Measurements from ENCODE around the gene NFU1. TPM values are rescaled to one million over a fixed set of nuclear protein-coding genes. Genes with fewer than 3 reads are reported as not detected.

Gene NFU1
- total and polyA plus RNA-seq, 12 donors, result 47.3 to 117 (median 55.6) TPM

GRCh38 chr2:69390001-69390400, 47.2 kb downstream of the NFU1 start:
- intact Hi-C loops (cut with DNase I), result no loop called here
- Histone ChIP-seq H3K4me3 (no peak overlapping the region), H3K27ac (no peak overlapping the region), H3K4me1 (replicated peaks in 1 of 2) (peaks cover 7 to 19% of the 10 kb centered on the region in 2 donors), H3K9me3 (replicated peaks in 1 of 3) (no peaks in the 10 kb centered on the region), H3K27me3 (no peaks in the 10 kb centered on the region), H3K36me3 (replicated peaks in 1 of 2) (no peaks in the 10 kb centered on the region)
- 60 to 72% (median 70%) methylated on average over 3 of the region's 3 CpGs for WGBS, 4 donors
- TF ChIP-seq, protein P1, sequence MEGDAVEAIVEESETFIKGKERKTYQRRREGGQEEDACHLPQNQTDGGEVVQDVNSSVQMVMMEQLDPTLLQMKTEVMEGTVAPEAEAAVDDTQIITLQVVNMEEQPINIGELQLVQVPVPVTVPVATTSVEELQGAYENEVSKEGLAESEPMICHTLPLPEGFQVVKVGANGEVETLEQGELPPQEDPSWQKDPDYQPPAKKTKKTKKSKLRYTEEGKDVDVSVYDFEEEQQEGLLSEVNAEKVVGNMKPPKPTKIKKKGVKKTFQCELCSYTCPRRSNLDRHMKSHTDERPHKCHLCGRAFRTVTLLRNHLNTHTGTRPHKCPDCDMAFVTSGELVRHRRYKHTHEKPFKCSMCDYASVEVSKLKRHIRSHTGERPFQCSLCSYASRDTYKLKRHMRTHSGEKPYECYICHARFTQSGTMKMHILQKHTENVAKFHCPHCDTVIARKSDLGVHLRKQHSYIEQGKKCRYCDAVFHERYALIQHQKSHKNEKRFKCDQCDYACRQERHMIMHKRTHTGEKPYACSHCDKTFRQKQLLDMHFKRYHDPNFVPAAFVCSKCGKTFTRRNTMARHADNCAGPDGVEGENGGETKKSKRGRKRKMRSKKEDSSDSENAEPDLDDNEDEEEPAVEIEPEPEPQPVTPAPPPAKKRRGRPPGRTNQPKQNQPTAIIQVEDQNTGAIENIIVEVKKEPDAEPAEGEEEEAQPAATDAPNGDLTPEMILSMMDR (IDR thresholded peaks at IDR 0.05), result no peak
- no peak for TF ChIP-seq POLR2A (IDR thresholded peaks at IDR 0.05)
- DNase-seq, result no peak

- Histone ChIP-seq H3K4me1 (replicated peaks in 1 of 2) (peaks cover 7 to 25% of the 10 kb centered on the region in 2 donors), H3K4me3 (no peak overlapping the region), H3K36me3 (replicated peaks in 1 of 2) (no peaks in the 10 kb centered on the region), H3K9me3 (replicated peaks in 1 of 3) (no peaks in the 10 kb centered on the region), H3K27ac (no peak overlapping the region), H3K27me3 (no peaks in the 10 kb centered on the region)
- TF ChIP-seq, protein P1 (IDR thresholded peaks at IDR 0.05), result no peak
- no peak for TF ChIP-seq POLR2A (IDR thresholded peaks at IDR 0.05)
- WGBS, 4 donors, result 93 to 97% (median 95%) methylated on average over 3 of the region's 3 CpGs
- intact Hi-C loops (cut with DNase I), result no loop called here
- DNase-seq, result no peak
Measured at GRCh38 chr2:69389271-69389670, 48.0 kb downstream of the NFU1 start.

DNA sequence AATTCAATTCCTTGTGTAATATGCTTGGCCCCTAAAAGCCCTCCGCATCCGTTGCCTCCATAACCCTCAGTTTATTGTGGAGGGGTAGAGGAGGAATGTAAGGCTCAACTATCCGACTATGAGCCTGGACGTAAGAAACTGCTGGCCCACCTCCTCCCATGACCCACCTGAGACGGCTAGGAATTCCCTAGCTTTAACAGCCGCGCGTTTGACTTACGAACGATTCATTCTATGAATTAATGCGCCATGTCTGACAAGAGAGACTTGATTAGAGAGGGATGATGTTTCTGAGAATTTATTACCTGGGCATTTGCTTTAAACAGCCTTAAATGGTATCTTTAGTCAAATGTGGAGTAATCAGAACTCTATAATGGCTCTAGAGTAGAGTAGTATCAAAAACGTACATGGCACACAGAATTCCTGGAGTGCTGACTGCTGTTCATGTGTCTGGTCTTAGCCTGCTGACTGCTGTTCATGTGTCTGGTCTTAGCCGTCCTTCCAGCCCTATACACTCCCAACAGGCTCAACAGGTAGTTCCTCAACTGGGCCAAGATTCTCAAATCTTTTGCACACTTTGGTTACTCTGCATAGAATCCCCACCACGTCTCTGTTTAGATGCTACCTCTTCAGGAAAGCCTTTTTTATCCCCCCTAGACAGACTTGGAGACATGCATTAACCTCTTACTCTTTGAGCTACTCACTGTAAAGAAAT, 49.3 kb downstream of the NFU1 start:
- 61 to 74% (median 70%) methylated on average over 14 of the region's 14 CpGs for WGBS, 4 donors
- no peak for DNase-seq
- Histone ChIP-seq H3K4me3 (peak overlapping the region in 1 of 4 donors; percentile 81), H3K9me3 (replicated peaks in 1 of 3) (no peaks in the 10 kb centered on the region), H3K36me3 (replicated peaks in 1 of 2) (no peaks in the 10 kb centered on the region), H3K4me1 (replicated peaks in 1 of 2) (peaks cover 7 to 30% of the 10 kb centered on the region in 2 donors), H3K27ac (peak overlapping the region in 3 of 5 donors; percentile 66 to 90 (median 84)), H3K27me3 (no peaks in the 10 kb centered on the region)
- intact Hi-C loops (cut with DNase I), result no loop called here
- TF ChIP-seq POLR2A (IDR thresholded peaks at IDR 0.05), result no peak
- TF ChIP-seq, protein P1 (IDR thresholded peaks at IDR 0.05), result no peak

DNA sequence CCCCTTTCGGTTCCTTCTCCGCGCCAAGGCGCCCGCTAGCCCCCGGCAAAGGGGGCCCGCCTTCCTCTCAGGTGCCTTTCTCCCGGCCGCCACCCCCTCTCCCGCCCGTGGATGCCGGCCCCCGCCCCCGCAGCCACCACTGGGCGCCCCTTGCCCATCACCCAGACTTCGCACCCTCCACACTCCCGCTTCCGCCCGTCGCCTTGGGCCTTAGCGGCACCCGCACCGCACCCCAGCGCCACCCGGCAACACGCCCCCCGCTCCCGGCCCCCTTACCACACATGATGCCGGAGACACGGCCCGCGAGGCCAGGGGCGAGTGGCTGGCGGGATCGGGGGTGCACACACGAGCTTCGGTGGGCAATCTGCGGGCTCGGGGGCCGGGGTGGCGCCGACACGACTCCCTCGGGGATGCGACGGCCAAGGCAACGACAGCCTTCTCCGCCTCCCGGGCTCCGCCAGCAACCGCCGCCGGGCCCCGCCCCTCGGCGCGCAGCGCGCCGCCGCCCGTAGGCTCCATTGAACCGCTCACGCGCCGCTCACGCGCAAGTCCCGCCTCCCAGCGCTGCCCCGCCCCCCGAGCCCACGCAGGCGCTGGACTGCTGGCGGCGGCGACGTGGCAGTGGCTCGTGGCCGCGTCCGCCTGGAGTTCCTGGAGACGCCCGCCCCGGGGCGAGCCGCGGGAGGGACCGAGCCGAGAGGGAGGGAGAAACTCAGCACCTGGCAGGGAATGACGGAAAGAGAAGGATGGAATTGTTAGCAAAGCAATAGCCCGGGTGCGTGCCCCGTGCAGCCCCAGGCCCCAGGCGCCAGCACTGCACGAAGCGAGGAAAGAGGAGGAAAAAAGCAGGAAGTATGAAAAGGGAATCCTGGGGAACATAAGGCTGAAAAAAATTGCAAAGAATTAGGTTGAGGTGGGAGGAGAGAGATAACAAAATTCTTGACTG, 50.2 kb downstream of the NFU1 start, which contains the start of gene GFPT1:
TSS of gene GFPT1 (minus strand) at position 439 of the 946 bp plus-strand sequence. CDS start at position 283, 156 bp downstream.
- intact Hi-C loops (cut with DNase I), result no loop called here
- H3K4me1 ChIP-seq (replicated peaks in 1 of 2), result peaks cover 7 to 30% of the 10 kb centered on the region in 2 donors
- H3K9me3 ChIP-seq (replicated peaks in 1 of 3), result no peaks in the 10 kb centered on the region
- peak; percentile 93 to 96 (median 95) for DNase-seq
- peak within 1 kb of the TSS in 3 of 4 donors; percentile 52 to 81 (median 71) for H3K4me3 ChIP-seq
- H3K27me3 ChIP-seq, result no peaks in the 10 kb centered on the region
- peak within 1 kb of the TSS in 4 of 5 donors; percentile 44 to 90 (median 75) for H3K27ac ChIP-seq
- H3K36me3 ChIP-seq (replicated peaks in 1 of 2), result no peaks in the 10 kb centered on the region
- whole genome bisulfite sequencing, 4 donors, result 0 to 1% (median 1%) methylated on average over 26 to 97 of the region's 97 CpGs
- TF ChIP-seq, protein P1 (IDR thresholded peaks at IDR 0.05), result no peak
- TF ChIP-seq POLR2A (IDR thresholded peaks at IDR 0.05), result peak; percentile 61 to 82
